Measurements from ENCODE around the gene IGFL4. TPM values are rescaled to one million over a fixed set of nuclear protein-coding genes. Genes with fewer than 3 reads are reported as not detected.

Gene IGFL4
- total and polyA plus RNA-seq, 9 of the 15 experiments (the other 6 are each of a cell fraction or from before 2014, with no cell fraction given): not detected

GRCh38 chr19:46076951-46077814 is 36.4 kb upstream of the IGFL4 start:
- no peaks in the 10 kb centered on the region for H4K20me1 ChIP-seq (replicated peaks; ENCODE audit: control insufficient read depth, insufficient read depth, low read length)
- ChIA-PET POLR2A (interaction anchor here (0.5 to 1.0 kb wide), 6 partner anchors 10 to 298 kb away, joined by 3 to 4 read pairs (median 3); no protein-coding TSS in a partner anchor), CTCF (ENCODE audit: low intra/inter-chr PET ratio) (interaction anchor here (0.7 to 8.3 kb wide), 14 partner anchors 25 to 465 kb away, joined by 3 to 115 read pairs (median 4); partner anchors contain the start of genes FOXA3, SIX5 and SYMPK)
- H3K27me3 ChIP-seq (ENCODE audit: control insufficient read depth in 2 of 2, insufficient read depth in 2 of 2, low read length in 2 of 2): peaks cover 2 to 13% of the 10 kb centered on the region in 2 experiments; a peak in 2 of 5 replicates
- H3K4me1 ChIP-seq (replicated peaks in 1 of 2; ENCODE audit: control insufficient read depth in 2 of 2, insufficient read depth in 2 of 2, low read length in 2 of 2): peaks cover 0 to 8% of the 10 kb centered on the region in 2 experiments; a peak in 2 of 5 replicates
- no peaks in the 10 kb centered on the region for H3K9me3 ChIP-seq (replicated peaks; ENCODE audit: control insufficient read depth, insufficient read depth, low read depth, low read length)
- peak; percentile 100 for ATAC-seq
- H3K9me1 ChIP-seq (ENCODE audit: control insufficient read depth, insufficient read depth, low read length): no peaks in the 10 kb centered on the region
- 11% methylated on average over 42 of the region's 50 CpGs for WGBS (ENCODE audit: insufficient coverage, low coverage, missing lambda C conversion rate)
- no peaks in the 10 kb centered on the region for H3K79me2 ChIP-seq (ENCODE audit: control insufficient read depth, insufficient read depth, low read length)
- DNase-seq (ENCODE audit: extremely low read depth in 1 of 4, low spot score in 3 of 4): peak; percentile 87 to 90 (median 88)
- H2AFZ ChIP-seq (ENCODE audit: low read depth, low read length): peak overlapping the region; percentile 71
- no peak overlapping the region for H3K27ac ChIP-seq (ENCODE audit: extremely low read depth, low read depth, low read length)
- H3K4me3 ChIP-seq: peak overlapping the region; percentile 22
- H3K4me2 ChIP-seq (ENCODE audit: insufficient read depth, low read length): peak overlapping the region; percentile 71
- H3K9ac ChIP-seq (ENCODE audit: insufficient read depth in 1 of 2, low read depth in 2 of 2, low read length in 2 of 2): peak overlapping the region in 1 of 2 experiments; percentile 64; a peak in 2 of 4 replicates
- in situ Hi-C loops (cut with MboI): no loop called here
- peak; percentile 87 for FAIRE-seq
- intact Hi-C loops (cut with micrococcal nuclease): loop anchor here (1.0 to 10.0 kb wide), 3 partner anchors 48 to 262 kb away; partner anchors contain the start of gene RSPH6A
- H3K36me3 ChIP-seq (ENCODE audit: control insufficient read depth, insufficient read depth, low read length): no peaks in the 10 kb centered on the region
- BruUV-seq (replicated peaks): no TSS peak
- TF ChIP-seq ZNF77 (CRISPR knock-in tag; IDR thresholded peaks at IDR 0.05) (no peak), DEAF1 (CRISPR knock-in tag; IDR thresholded peaks at IDR 0.05) (peak; percentile 88), ZBTB1 (CRISPR knock-in tag; IDR thresholded peaks at IDR 0.05; ENCODE audit: borderline replicate concordance, low read depth) (no peak), IRF1 (CRISPR knock-in tag; IDR thresholded peaks at IDR 0.05; ENCODE audit: borderline replicate concordance) (no peak), POLR2B (IDR thresholded peaks at IDR 0.05; ENCODE audit: low read depth, partially characterized antibody) (no peak), PCBP2 (IDR thresholded peaks at IDR 0.05; ENCODE audit: low read depth, low read length, poor library complexity, severe bottlenecking) (no peak), TAF1 (IDR thresholded peaks at IDR 0.05; ENCODE audit: control insufficient read depth, extremely low read depth, insufficient read depth, low read length, severe bottlenecking) (no peak), ARHGAP35 (IDR thresholded peaks at IDR 0.05; ENCODE audit: partially characterized antibody) (no peak), FOXJ3 (CRISPR knock-in tag; IDR thresholded peaks at IDR 0.05) (no peak), ZNF592 (IDR thresholded peaks at IDR 0.05) (no peak), NFIX (CRISPR knock-in tag; IDR thresholded peaks at IDR 0.05; ENCODE audit: low read depth) (no peak), SP2 (IDR thresholded peaks at IDR 0.05; ENCODE audit: extremely low read depth, low read depth, low read length, poor library complexity, severe bottlenecking) (no peak), TGIF2 (CRISPR knock-in tag; IDR thresholded peaks at IDR 0.05) (no peak)
